Heart left ventricle (tissue), 16 donors: Measurements from ENCODE around the gene TMEM205. TPM values are rescaled to one million over a fixed set of nuclear protein-coding genes. Genes with fewer than 3 reads are reported as not detected.

Experiments used
- ATAC-seq, 4 donors: fragments of 200-7000 bp; cut with Tn5 transposase; one replicate each; pipeline ENCODE4 v1.9.1; 2020 to 2022; ENCODE audit warnings: moderate library complexity in 4 of 4, mild to moderate bottlenecking in 3 of 4, moderate number of reproducible peaks in 1 of 4
- DNase-seq, 5 donors: peaks; one replicate each; pipeline ENCODE4 v3.0.0-alpha.2; 2020
- H3K27ac ChIP-seq, 12 donors: fragments of 200-600 bp; sonication (generic) in 4 of 12; one replicate each; pipeline versions ENCODE4 v1.5.0 to v1.8.0; 2016 to 2022; ENCODE audit warnings: mild to moderate bottlenecking in 2 of 12
- H3K27me3 ChIP-seq, 9 donors: fragments of 200-600 bp; sonication (generic) in 2 of 9; one replicate each; pipeline versions ENCODE4 v1.5.1 to v1.8.0; 2016 to 2022; ENCODE audit warnings: mild to moderate bottlenecking in 3 of 9
- H3K36me3 ChIP-seq, 9 donors: fragments of 200-600 bp; sonication (generic) in 2 of 9; one replicate each; pipeline versions ENCODE4 v1.5.0 to v1.8.0; 2018 to 2022; ENCODE audit warnings: mild to moderate bottlenecking in 2 of 9
- H3K4me1 ChIP-seq, 12 donors: fragments of 200-600 bp; sonication (generic) in 4 of 12; one replicate each; pipeline versions ENCODE4 v1.5.0 to v1.8.0; 2016 to 2022; ENCODE audit warnings: mild to moderate bottlenecking in 3 of 12
- H3K4me3 ChIP-seq, 12 donors: fragments of 200-600 bp; sonication (generic) in 4 of 12; one replicate each; pipeline versions ENCODE4 v1.5.0 to v1.8.0; 2017 to 2022; ENCODE audit warnings: mild to moderate bottlenecking in 9 of 12, moderate library complexity in 4 of 12
- H3K9me3 ChIP-seq, 12 donors: fragments of 200-600 bp; sonication (generic) in 4 of 12; one replicate each; pipeline versions ENCODE4 v1.5.0 to v1.8.0; 2016 to 2022; ENCODE audit warnings: mild to moderate bottlenecking in 1 of 12
- POLR2A ChIP-seq, 2 donors: fragments of 450-650 bp; IDR thresholded peaks; one replicate each; pipeline ENCODE4 v1.6.1; 2017; ENCODE audit warnings: antibody characterized with exemption in 2 of 2, mild to moderate bottlenecking in 2 of 2, moderate library complexity in 2 of 2
- WGBS, 4 donors: extraction: QIAGEN DNeasy Blood & Tissue Kit in 2 of 4; methylation state at CpG; one replicate each; pipeline versions ENCODE4 v1.1.5 to v1.1.7; 2013 to 2018; 5-methylcytosine and 5-hydroxymethylcytosine counted together
- intact Hi-C, 10 donors: fragments of 100-400 bp; cut with DNase I; formaldehyde crosslinking; loops; one replicate each; pipeline versions ENCODE4 v1.11.1 to v1.14.2; 2022
- long read RNA-seq, 3 donors: library from polyadenylated mRNA; unstranded; transcript quantifications; one replicate each; pipeline ENCODE4 v2.0.0, GENCODE V29; 2020 to 2021
- polyA plus RNA-seq, 2 donors: library from polyadenylated mRNA; stranded (reverse); fragments of 200-250 nt; gene quantifications; one replicate each; pipeline ENCODE4 v1.2.3, GENCODE V29; 2013
- total RNA-seq, 9 donors: library from RNA; depleted of rRNA in 2 of 9; stranded (reverse); fragments of >200 nt in 2 of 9; fragmentation: NEBNext Ultra II Directional in 3 of 9; extraction: Animal tissue kit (Norgen Biotek cat#: 25700) in 3 of 9; gene quantifications; one replicate each; pipeline versions ENCODE4 v1.1.0 to v1.2.4, GENCODE V29; 2016 to 2023
- TF ChIP-seq, protein P1 (sequence below), 12 donors: fragments of 200-600 bp; sonication (generic) in 4 of 12; IDR thresholded peaks; one replicate each; pipeline versions ENCODE4 v1.5.0 to v1.8.0; 2018 to 2022; ENCODE audit warnings: antibody characterized with exemption in 12 of 12, mild to moderate bottlenecking in 5 of 12
- donor health status: ischemic (EF 13 %, LVEDD 7.1; RV severe dilation, severe dysfunction).
- donor health status: healthy with polysubstance abuse.
- donor health status: DM: no; HTN: yes; CAD: no.
- donor health status: DM: no; HTN: no; CAD: no.
- donor health status: ischemic (EF 25% LVEDD 6.9; RV normal size, moderate dysfunction).
- donor health status: ischemic (EF 25% LVEDD 5.7; RV mildly dilated, moderate dysfunction).
- donor health status: healthy.
- donor health status: DM: yes; HTN: yes; CAD: no.
- donor health status: ischemic (EF 35%, LVEDD 5.7; RV mildly dilated, moderate dysfunction).
- donor health status: nonischemic (EF 11% LVEDD 7.7; RV severe dilation, severe dysfunction).
- donor health status: DM: yes; HTN: yes; CAD: no.
- donor health status: PGD.
- donor health status: ischemic (EF 29% LVEDD 5.4; RV normal size, mild dysfunction).
- donor health status: nonischemic (EF 23%, LVEDD 6.1; RV moderate dilation, normal function).

TMEM205 gene
- total RNA-seq, result 100 to 1,000 TPM in 3 of 9 donors, 10 to 100 TPM in 6; 68.3 to 372 (median 83.9) TPM
- 100 to 1,000 TPM; 106 to 151 TPM for polyA plus RNA-seq
- long read RNA-seq, donor 1, transcript TMEM205-210 (4 exons, 840 nt), result minor isoform, 9 of 57 reads
- long read RNA-seq, donor 1, transcript TMEM205-205 (4 exons, 677 nt), result minor isoform, 7 of 57 reads
- long read RNA-seq, donor 1, transcript TMEM205-201 (3 exons, 1,034 nt), result minor isoform, 8 of 57 reads
- long read RNA-seq, donor 1, transcript TMEM205-216 (4 exons, 792 nt), result major isoform, 22 of 57 reads
- long read RNA-seq, donor 1, partial matches to known transcripts, result 0 of 57 reads
- long read RNA-seq, donor 1, other reads (novel, unspliced or antisense), result 1 of 57 reads
- long read RNA-seq, donor 2, transcript TMEM205-210 (4 exons, 840 nt), result minor isoform, 12 of 55 reads
- long read RNA-seq, donor 2, transcript TMEM205-205 (4 exons, 677 nt), result minor isoform, 6 of 55 reads
- long read RNA-seq, donor 2, transcript TMEM205-216 (4 exons, 792 nt), result major isoform, 16 of 55 reads
- long read RNA-seq, donor 2, transcript TMEM205-203 (2 exons, 1,147 nt), result minor isoform, 12 of 55 reads
- long read RNA-seq, donor 2, partial matches to known transcripts, result 0 of 55 reads
- long read RNA-seq, donor 2, other reads (novel, unspliced or antisense), result 3 of 55 reads
- long read RNA-seq, donor 3, transcript TMEM205-216 (4 exons, 792 nt), result major isoform, 15 of 38 reads
- long read RNA-seq, donor 3, transcript TMEM205-210 (4 exons, 840 nt), result minor isoform, 6 of 38 reads
- long read RNA-seq, donor 3, transcript TMEM205-201 (3 exons, 1,034 nt), result minor isoform, 5 of 38 reads
- long read RNA-seq, donor 3, partial matches to known transcripts, result 1 of 38 reads
- long read RNA-seq, donor 3, other reads (novel, unspliced or antisense), result 1 of 38 reads

DNA sequence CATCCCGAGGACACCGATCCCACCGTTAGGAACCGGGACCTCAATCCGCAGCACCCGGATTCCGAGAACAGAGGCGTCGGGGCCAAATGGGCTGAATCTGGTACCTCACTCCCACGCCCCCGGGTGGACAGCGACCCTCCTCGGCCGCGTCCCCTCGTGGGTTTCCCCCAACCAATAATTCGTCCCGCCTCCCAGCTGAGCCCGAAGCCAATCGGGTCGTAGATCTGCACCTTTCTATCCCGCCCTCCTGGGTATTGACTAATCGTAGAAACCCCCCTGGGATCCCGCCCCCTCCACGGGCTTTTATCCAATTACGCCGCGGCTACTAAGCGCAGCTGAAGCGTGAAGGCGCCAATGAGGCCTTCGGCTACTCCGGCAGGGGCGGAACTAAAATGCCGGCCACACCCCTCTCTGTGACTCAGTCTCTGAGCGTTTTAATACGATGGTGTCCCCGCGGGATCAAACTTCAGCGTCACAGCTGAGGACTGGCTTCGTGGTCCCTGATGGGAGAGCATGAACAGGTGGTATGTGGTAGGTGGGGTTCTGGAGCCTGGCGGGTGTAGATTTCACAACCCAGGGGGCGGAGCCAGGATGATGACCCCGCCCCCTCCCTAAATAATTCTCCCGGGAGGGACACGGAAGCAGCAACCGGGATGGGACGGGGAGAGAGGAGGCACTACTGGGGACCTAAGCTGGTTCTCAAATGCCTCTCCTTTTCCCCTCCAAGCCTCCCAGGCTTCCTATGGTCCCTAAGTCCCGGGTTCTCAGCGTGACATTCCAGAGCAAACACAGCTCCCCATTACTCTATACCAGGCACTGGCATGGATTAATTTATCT, at the start of gene TMEM205, which contains the start of gene CCDC159:
Gene TMEM205 (minus strand): TSS at position 165 of the 837 bp plus-strand sequence. CDS start 649 bp downstream, outside the sequence.
Gene CCDC159 (plus strand): TSS at position 416 of the 837 bp plus-strand sequence. CDS start 88 bp downstream, at position 504.
- intact Hi-C loops, result loop anchor here in 2 of 10 donors (1.0 to 5.0 kb wide), 4 partner anchors 28 to 89 kb away; partner anchors contain the start of genes EPOR (in 1 of the 2), ODAD3 (in 1 of the 2), PRKCSH (in 1 of the 2) and SWSAP1 (in 1 of the 2)
- 0 to 2% (median 1%) methylated on average over 23 to 50 of the region's 50 CpGs for WGBS, 4 donors

DNA sequence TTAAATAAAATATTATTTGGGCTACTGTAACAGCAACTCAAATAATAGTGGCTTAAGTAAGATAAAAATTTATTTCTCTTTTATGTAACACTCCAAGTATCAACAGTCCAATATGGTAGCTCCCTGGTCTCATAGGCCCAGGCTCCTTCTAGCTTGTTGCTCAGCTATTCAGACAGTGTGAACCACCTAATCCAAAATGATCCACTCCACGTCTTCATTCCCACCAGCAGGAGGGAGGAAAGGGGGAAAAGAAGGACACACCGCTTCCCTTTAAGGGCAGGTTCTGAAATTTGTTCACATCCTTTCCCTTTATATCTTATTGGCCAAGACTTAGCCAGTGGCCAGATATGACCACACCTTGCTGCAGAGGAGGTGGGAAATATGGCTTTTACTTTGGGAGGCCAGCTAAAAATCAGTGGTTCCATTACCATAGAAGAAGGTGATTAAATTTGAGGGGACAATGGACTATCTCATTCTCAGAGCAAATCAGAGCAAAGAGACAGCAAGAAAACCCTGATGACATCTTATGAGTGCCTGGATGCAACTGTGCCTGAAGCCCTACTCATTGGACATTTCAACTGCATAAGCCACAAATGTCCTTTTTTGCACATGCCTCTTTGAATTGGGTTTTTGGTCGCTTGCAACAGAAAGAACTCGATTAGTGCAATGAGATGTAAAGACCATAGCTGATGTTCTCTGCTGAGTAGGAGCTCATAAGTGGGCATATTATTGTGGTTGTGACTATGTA, 45.0 kb upstream of the TMEM205 start:
- Histone ChIP-seq H3K4me1 (peaks cover 0 to 10% (median 0%) of the 10 kb centered on the region in 12 donors), H3K4me3 (no peak overlapping the region), H3K9me3 (peaks cover 0 to 9% (median 2%) of the 10 kb centered on the region in 12 donors), H3K27me3 (no peaks in the 10 kb centered on the region), H3K27ac (no peak overlapping the region), H3K36me3 (no peaks in the 10 kb centered on the region)
- WGBS, 4 donors, result 77 to 87% (median 79%) methylated on average over 4 of the region's 4 CpGs
- ATAC-seq (no peak), DNase-seq (no peak)
- intact Hi-C loops, result no loop called here
- TF ChIP-seq, protein P1, sequence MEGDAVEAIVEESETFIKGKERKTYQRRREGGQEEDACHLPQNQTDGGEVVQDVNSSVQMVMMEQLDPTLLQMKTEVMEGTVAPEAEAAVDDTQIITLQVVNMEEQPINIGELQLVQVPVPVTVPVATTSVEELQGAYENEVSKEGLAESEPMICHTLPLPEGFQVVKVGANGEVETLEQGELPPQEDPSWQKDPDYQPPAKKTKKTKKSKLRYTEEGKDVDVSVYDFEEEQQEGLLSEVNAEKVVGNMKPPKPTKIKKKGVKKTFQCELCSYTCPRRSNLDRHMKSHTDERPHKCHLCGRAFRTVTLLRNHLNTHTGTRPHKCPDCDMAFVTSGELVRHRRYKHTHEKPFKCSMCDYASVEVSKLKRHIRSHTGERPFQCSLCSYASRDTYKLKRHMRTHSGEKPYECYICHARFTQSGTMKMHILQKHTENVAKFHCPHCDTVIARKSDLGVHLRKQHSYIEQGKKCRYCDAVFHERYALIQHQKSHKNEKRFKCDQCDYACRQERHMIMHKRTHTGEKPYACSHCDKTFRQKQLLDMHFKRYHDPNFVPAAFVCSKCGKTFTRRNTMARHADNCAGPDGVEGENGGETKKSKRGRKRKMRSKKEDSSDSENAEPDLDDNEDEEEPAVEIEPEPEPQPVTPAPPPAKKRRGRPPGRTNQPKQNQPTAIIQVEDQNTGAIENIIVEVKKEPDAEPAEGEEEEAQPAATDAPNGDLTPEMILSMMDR (IDR thresholded peaks at IDR 0.05), result no peak
- TF ChIP-seq POLR2A (IDR thresholded peaks at IDR 0.05), result no peak

More for the DNA sequence above, at the start of gene TMEM205, which contains the start of gene CCDC159:
- peaks cover 0 to 10% (median 0%) of the 10 kb centered on the region in 12 donors for H3K9me3 ChIP-seq
- peaks cover 0 to 32% (median 22%) of the 10 kb centered on the region in 12 donors for H3K4me1 ChIP-seq
- H3K27me3 ChIP-seq, result no peaks in the 10 kb centered on the region
- peak within 1 kb of the TSS; percentile 48 to 92 (median 84) for H3K27ac ChIP-seq
- peaks cover 0 to 18% (median 3%) of the 10 kb centered on the region in 9 donors for H3K36me3 ChIP-seq
- TF ChIP-seq, protein P1 (IDR thresholded peaks at IDR 0.05), result peak in 5 of 12 donors; percentile 12 to 37 (median 25)
- peak; percentile 17 to 94 for TF ChIP-seq POLR2A (IDR thresholded peaks at IDR 0.05)
- H3K4me3 ChIP-seq, result peak within 1 kb of the TSS; percentile 42 to 87 (median 78)
- DNase-seq (peak; percentile 98 to 99 (median 99)), ATAC-seq (peak; percentile 92 to 98 (median 97))

DNA sequence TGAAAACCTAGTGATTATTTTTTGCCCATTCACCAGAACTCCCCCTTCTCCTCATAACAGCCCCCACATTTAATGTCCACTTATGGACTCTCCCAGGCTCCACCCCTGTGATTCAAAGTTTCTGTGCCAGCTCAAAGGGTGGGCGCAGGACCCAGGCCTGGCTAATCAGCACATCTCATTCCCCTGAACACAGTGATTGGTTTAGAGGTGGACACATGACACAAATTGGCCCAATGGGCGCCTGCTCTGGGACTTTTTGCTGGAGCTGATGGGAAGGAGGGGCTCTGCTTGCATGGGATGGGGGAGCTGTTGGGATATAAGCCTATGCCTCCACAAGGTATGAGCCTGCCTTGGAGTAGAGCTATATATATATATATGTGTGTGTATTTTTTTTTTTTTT, 44.3 kb upstream of the TMEM205 start:
- Histone ChIP-seq H3K9me3 (peaks cover 0 to 9% (median 2%) of the 10 kb centered on the region in 12 donors), H3K36me3 (no peaks in the 10 kb centered on the region), H3K27ac (no peak overlapping the region), H3K4me1 (peaks cover 0 to 10% (median 0%) of the 10 kb centered on the region in 12 donors), H3K27me3 (no peaks in the 10 kb centered on the region), H3K4me3 (no peak overlapping the region)
- ATAC-seq (no peak), DNase-seq (no peak)
- intact Hi-C loops, result no loop called here
- TF ChIP-seq, protein P1 (IDR thresholded peaks at IDR 0.05), result no peak
- TF ChIP-seq POLR2A (IDR thresholded peaks at IDR 0.05), result no peak
- 94 to 95% (median 94%) methylated on average over 2 of the region's 2 CpGs for WGBS, 4 donors
